Cardiac fibroblast (primary cell): ENCODE measurements around the gene WDR88.
"Not testable (repeated sequence)": the region's sequence is repeated elsewhere in the genome, so short reads cannot be mapped to it uniquely, and the experiment has no call there.

Experiments used
- DNase-seq, 2 donors: peaks; one replicate each; pipeline versions ENCODE4 v3.0.0 to v3.0.0-alpha.2; 2010; ENCODE audit warnings: low read depth in 2 of 2
- H3K4me3 ChIP-seq, 2 donors: replicated peaks in 1 of 2; 1 replicate in 1 of 2; 2 replicates in 1 of 2; pipeline ENCODE4 v1.5.1; 2011; ENCODE audit warnings: low read depth in 2 of 2, low read length in 2 of 2, mild to moderate bottlenecking in 2 of 2, moderate library complexity in 1 of 2
- TF ChIP-seq, protein P1 (sequence below): IDR thresholded peaks from one replicate; pipeline ENCODE4 v1.5.1; 2011; ENCODE audit warnings: low read depth, mild to moderate bottlenecking, low read length, inconsistent platforms

WDR88 gene

DNA sequence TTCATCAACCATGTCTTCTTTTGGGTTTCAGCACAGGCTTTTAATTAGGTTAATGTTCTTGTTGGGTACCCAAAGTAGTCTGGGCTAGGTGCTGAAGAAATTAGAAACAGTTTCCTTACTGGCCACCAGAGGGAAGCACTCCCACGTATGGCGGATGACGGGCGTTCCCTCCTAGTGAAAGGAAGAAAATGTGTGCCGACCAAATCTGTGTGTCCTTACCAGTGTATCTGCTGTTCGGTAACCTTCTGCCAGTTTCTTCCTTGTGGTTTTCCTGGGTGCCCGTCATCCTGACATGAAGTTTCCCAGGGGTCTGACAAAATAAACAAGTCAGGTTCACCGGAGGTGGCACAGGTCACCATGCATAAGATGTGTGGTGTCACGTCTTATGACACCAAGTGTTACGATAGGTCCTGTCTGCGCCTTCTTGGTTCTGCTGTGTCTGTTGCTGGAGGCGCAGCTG, 6.0 kb upstream of the WDR88 start:
- H3K4me3 ChIP-seq: no peak overlapping the region
- TF ChIP-seq, protein P1, sequence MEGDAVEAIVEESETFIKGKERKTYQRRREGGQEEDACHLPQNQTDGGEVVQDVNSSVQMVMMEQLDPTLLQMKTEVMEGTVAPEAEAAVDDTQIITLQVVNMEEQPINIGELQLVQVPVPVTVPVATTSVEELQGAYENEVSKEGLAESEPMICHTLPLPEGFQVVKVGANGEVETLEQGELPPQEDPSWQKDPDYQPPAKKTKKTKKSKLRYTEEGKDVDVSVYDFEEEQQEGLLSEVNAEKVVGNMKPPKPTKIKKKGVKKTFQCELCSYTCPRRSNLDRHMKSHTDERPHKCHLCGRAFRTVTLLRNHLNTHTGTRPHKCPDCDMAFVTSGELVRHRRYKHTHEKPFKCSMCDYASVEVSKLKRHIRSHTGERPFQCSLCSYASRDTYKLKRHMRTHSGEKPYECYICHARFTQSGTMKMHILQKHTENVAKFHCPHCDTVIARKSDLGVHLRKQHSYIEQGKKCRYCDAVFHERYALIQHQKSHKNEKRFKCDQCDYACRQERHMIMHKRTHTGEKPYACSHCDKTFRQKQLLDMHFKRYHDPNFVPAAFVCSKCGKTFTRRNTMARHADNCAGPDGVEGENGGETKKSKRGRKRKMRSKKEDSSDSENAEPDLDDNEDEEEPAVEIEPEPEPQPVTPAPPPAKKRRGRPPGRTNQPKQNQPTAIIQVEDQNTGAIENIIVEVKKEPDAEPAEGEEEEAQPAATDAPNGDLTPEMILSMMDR: peak; percentile 85
- DNase-seq: peak; percentile 78

DNA sequence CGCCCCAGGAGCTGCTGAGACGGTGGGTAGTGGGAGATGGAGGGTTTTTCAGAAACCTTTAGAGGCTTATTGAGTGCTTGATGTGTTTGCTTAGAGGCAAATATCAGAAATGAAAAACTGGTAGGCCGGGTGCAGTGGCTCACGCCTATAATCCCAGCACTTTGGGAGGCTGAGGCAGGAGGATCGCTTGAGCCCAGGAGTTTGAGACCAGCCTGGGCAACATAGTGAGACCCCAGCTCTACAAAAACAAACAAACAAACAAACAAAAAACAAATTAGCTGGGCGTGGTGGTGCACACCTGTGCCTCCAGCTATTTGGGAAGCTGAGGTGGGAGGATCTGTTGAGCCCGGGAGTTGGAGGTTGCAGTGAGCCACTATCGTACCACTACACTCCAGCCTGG, 5.2 kb upstream of the WDR88 start:
- DNase-seq: not testable (repeated sequence)

DNA sequence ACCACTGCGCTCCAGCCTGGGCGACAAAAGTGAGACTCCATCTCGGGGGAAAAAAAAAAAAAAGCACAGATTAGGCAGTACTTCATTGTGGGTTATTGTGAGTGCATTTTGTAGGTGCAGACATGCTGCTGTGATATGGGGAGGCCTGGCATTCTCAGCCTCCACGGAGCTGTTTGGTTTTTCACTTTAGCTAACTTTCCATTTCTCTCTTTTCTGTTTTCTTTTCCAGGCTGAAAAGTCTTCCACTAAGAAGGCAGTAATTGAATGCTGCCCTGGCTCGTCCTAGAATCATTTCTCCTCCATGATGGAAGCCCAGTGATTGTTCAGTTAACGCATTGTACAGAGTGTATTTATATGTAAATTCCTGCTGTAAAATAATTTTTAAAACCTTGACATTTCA, 2.0 kb upstream of the WDR88 start:
- no peak overlapping the region for H3K4me3 ChIP-seq
- DNase-seq: no peak
- TF ChIP-seq, protein P1: no peak

More for the DNA sequence above, 5.2 kb upstream of the WDR88 start:
- H3K4me3 ChIP-seq: not testable (repeated sequence)

DNA sequence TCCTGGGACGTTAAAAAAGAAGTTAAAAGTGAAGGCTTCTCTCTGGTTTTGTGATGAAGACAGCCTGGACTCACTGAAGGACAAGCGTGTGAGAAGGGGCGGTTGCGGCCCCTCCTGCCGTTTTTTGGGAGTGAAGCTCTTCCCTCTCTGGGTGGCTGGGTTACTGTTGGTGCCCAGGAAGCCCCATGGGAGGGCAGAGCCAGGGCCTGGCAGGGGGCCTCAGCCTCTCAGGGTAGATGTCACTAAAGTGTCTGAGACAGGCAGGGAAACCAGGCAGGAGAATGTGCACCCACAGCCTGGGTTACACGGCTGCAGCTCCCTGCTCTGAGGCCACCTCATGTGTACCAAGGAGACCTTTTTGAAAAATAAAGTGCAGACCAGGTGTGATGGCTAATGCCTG, 1.5 kb upstream of the WDR88 start:
- DNase-seq: no peak
- no peak overlapping the region for H3K4me3 ChIP-seq
- TF ChIP-seq, protein P1: no peak

DNA sequence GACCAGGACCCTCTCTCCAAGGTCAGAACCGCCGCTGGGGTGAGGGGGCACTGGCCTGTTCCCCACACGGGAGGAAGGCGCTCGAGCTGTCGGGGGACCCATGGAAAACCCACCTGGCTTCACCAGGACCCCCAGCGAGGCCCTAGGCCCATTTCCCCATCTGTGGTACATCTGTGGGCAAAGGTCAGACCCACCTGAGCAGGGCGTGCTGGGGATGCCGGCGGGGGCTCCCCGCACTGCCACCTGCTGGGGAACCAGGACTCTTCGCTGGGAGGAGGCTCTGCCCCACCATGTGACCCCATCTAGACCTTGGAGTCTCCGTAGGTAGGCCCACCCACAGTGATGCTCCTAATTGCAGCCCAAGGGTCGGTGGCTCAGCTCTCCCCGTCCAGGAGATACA, 511 bp downstream of the WDR88 start:
- TF ChIP-seq, protein P1: peak; percentile 16
- H3K4me3 ChIP-seq: no peak overlapping the region
- no peak for DNase-seq

DNA sequence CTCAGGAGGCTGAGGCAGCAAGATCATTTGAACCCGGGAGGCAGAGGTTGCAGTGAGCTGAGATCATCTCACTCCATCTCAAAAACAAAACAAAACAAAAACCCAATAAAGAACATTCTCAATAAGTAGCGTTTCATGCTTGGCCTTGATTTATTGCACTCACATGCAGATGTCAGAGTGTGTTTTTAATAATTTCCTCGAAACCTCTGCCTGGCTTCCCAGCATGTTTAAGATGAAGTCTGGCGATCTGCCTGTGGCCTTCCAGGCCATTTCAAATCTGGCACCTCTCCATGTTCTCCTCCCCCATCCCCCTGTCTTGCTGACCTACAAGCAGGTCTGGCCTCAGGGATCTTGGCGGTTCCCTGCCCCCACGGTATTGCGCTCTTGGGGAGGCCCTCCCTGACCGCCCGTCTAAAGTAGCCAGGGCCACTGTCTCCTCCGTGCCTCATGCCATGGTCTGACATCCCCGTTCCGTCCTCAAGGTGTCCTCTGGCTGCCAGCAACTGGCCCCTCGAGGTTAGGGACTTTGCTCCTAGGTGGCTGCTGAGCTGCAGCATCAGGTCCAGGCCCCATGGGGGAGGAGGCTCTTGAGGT, 1.6 kb downstream of the WDR88 start:
- TF ChIP-seq, protein P1: no peak
- DNase-seq: peak in 1 of 2 donors; percentile 25
- no peak overlapping the region for H3K4me3 ChIP-seq

DNA sequence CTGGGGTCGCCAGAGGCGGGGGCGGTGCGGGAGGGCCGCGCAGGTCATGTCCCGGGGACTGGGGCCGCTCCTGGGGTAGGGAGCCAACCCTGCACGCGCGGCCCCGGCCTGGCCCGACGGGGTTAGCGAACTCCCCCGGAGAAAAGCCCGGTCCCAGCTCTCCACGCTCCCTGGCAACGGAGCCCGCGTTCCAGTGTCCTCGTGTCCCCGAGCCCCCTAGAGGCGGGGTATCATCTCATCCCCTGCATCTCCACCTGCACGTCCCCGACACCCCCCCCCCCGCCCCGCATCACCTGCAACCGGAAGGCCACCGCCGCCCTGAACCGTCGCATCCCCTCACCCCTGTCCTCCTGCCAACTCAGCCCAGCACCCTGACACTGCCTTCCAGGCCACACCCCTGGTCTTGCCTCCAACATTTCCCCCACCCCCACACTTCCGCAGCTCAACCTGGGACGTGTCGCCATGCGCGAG, 2.7 kb downstream of the WDR88 start:
- DNase-seq: no peak
- no peak overlapping the region for H3K4me3 ChIP-seq
- TF ChIP-seq, protein P1: no peak
